GM19035 (cell line): ENCODE results near the gene ELF5.

Experiments
- ATAC-seq: cut with Tn5 transposase; IDR thresholded peaks from one replicate; pipeline ENCODE4 v1.9.1; 2021; ENCODE audit not compliant: unreplicated experiment

ELF5 gene

GRCh38 chr11:34513682-34514449, at the start of gene ELF5:
ELF5 (minus strand) TSS chr11:34513794; CDS start chr11:34505749, 8,045 bp downstream.
- ATAC-seq = no peak

- no peak for ATAC-seq
Observed at GRCh38 chr11:34562976-34563375, 49.4 kb upstream of the ELF5 start.

GRCh38 chr11:34560511-34560910, 46.9 kb upstream of the ELF5 start:
- no peak for ATAC-seq

GRCh38 chr11:34558673-34559072, 45.1 kb upstream of the ELF5 start:
- ATAC-seq = no peak

- no peak for ATAC-seq
Observed at GRCh38 chr11:34558211-34558610, 44.6 kb upstream of the ELF5 start.

GRCh38 chr11:34552270-34552669, 38.7 kb upstream of the ELF5 start:
- no peak for ATAC-seq

- ATAC-seq = no peak
Observed at GRCh38 chr11:34549271-34549670, 35.7 kb upstream of the ELF5 start.

- no peak for ATAC-seq
Observed at GRCh38 chr11:34548278-34548677, 34.7 kb upstream of the ELF5 start.

GRCh38 chr11:34546511-34547209, 33.1 kb upstream of the ELF5 start:
- no peak for ATAC-seq

GRCh38 chr11:34542089-34542488, 28.5 kb upstream of the ELF5 start:
- ATAC-seq = no peak

GRCh38 chr11:34540870-34541269, 27.3 kb upstream of the ELF5 start:
- ATAC-seq = no peak

- ATAC-seq = no peak
Observed at GRCh38 chr11:34537636-34538035, 24.0 kb upstream of the ELF5 start.

- ATAC-seq = no peak
Observed at GRCh38 chr11:34536056-34536455, 22.5 kb upstream of the ELF5 start.

GRCh38 chr11:34534826-34535225, 21.2 kb upstream of the ELF5 start:
- no peak for ATAC-seq

- ATAC-seq = no peak
Observed at GRCh38 chr11:34531663-34532062, 18.1 kb upstream of the ELF5 start.

GRCh38 chr11:34530545-34531234, 17.1 kb upstream of the ELF5 start:
- no peak for ATAC-seq

- no peak for ATAC-seq
Observed at GRCh38 chr11:34529643-34530042, 16.0 kb upstream of the ELF5 start.

GRCh38 chr11:34528072-34528471, 14.5 kb upstream of the ELF5 start:
- no peak for ATAC-seq

GRCh38 chr11:34525888-34526657, 12.5 kb upstream of the ELF5 start:
- ATAC-seq = no peak

GRCh38 chr11:34525098-34525497, 11.5 kb upstream of the ELF5 start:
- no peak for ATAC-seq

GRCh38 chr11:34524696-34525095, 11.1 kb upstream of the ELF5 start:
- no peak for ATAC-seq
